GM21447 (cell line): ENCODE measurements around the gene FOLR2.
"Not testable (repeated sequence)": the region's sequence is repeated elsewhere in the genome, so short reads cannot be mapped to it uniquely, and the experiment has no call there.

Experiments used
- ATAC-seq: cut with Tn5 transposase; IDR thresholded peaks from one replicate; pipeline ENCODE4 v1.9.1; 2021; ENCODE audit not compliant: unreplicated experiment

The FOLR2 gene

DNA sequence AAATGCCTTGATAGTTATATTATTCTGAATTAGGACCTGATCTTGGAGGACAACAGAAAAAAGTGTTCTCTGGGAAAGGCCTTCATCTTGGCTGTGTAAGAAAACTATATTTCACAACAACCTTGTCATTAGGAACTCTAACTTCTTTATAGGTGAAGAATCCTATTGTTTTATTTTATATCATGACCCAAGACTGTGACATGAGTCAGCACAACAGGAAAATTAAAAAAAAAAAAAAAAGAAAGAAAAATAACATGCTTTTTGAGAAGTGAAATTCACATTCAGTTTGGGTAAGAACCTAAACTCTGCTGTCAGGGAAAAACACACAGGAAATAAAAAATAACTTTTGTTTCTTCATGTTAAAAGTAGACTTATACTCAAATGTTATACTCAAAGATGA is 11.7 kb upstream of the FOLR2 start:
- no peak for ATAC-seq

DNA sequence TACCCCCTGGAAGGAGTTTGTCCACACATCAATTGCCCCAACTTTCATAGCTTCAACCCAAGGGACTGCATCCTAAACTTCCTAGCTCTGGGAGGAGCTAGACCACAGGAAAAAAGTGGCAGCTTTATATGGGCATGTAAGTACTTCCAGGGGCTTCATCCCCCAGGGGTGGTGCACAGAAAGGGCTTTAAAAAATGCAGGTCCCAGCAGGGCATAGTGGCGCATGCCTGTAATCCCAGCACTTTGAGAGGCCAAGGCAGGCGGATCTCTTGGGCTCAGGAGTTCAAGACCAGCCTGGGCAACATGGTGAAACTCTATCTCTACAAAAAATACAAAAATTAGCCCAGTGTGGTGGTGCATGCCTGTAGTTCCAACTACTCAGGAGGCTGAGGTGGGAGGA is 9.8 kb upstream of the FOLR2 start:
- ATAC-seq = not testable (repeated sequence)

DNA sequence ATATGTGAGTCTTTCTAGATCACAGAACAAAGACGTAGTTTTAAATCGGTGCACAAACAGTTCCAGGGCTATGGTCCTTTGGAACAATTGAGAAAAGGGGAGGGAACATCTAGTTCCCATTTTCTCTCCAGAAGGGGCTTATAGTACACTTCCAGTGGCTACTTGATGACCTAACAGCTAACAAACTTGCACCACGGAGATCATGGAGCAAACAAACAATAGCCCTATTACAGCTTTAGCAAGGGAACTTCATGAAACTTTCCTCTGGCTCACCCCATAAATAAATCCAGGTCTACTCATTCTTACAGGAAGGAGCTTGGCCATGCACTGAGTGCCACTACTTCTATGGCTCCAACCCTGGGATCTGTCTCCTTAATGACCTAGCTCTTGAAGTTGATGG is 8.3 kb upstream of the FOLR2 start:
- no peak for ATAC-seq

DNA sequence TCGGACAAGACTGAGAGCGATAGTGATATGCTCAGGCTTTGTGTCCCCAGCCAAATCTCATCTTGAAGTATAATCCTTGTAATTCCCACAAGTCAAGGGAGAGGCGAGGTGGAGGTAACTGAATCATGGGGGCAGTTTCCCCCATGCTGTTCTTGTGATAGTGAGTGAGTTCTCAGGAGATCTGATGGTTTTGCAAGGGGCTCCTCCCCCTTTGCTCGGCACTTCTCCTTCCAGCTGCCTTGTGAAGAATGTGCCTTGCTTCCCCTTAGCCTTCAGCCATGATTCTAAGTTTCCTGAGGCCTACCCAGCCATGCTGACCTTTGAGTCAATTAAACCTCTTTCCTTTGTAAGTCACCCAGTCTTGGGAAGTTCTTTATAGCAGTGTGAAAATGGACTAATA is 7.5 kb upstream of the FOLR2 start:
- ATAC-seq = no peak

DNA sequence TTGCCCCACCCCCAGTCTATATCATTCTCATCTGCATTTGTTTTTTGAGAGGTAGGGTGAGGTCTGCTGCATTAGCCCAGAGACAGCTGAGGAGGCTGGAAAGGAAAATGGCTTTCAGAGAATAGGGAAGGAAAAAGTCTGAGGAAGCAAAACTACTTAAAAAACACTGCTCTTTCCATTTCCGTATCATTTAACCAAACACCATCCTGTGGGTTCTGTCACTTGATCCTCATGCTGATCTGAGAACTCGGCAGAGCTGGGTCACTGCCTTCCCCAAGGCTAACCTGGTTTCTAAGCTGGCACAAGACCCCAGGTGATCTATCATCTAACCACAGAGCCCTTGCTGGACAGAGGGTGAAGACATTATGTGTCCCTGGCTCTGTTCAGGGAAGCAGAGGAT is 1.2 kb downstream of the FOLR2 start:
- ATAC-seq = no peak

DNA sequence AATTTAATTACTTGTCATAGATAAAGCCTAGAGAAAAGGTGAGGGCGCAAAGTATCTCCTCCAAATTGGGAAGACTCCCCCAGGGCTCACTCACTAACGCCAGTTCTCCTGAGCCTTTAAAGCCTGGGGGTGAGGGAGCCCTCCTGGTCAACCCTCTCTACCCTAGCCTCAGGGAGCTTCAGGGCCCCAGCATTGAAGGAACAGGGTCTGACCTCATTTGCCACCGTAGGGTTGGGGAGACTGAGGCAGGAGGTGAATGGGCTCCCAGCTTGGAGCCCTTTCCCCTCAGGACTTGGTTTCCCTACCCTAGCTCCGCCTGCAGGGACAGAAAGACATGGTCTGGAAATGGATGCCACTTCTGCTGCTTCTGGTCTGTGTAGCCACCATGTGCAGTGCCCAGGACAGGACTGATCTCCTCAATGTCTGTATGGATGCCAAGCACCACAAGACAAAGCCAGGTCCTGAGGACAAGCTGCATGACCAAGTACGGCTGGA is 1.7 kb downstream of the FOLR2 start:
- no peak for ATAC-seq

DNA sequence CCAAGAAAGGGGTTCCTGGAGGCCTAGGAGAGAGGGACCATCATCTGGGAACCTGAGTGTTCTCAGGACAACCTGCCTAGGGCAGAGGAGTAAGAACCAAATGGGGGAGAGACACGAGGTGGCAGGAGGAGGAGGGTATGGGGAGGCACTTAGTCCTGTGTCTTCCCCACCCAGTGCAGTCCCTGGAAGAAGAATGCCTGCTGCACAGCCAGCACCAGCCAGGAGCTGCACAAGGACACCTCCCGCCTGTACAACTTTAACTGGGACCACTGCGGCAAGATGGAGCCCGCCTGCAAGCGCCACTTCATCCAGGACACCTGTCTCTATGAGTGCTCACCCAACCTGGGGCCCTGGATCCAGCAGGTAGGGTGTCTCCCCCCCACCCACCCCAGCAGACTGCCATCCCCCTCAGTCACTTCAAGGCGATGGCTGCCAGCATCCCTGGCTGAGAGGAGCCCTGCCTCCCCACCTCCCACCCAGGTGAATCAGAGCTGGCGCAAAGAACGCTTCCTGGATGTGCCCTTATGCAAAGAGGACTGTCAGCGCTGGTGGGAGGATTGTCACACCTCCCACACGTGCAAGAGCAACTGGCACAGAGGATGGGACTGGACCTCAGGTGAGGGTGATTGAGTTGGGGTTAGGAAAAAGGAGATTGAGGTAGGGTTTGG is 4.2 kb downstream of the FOLR2 start:
- ATAC-seq = no peak

DNA sequence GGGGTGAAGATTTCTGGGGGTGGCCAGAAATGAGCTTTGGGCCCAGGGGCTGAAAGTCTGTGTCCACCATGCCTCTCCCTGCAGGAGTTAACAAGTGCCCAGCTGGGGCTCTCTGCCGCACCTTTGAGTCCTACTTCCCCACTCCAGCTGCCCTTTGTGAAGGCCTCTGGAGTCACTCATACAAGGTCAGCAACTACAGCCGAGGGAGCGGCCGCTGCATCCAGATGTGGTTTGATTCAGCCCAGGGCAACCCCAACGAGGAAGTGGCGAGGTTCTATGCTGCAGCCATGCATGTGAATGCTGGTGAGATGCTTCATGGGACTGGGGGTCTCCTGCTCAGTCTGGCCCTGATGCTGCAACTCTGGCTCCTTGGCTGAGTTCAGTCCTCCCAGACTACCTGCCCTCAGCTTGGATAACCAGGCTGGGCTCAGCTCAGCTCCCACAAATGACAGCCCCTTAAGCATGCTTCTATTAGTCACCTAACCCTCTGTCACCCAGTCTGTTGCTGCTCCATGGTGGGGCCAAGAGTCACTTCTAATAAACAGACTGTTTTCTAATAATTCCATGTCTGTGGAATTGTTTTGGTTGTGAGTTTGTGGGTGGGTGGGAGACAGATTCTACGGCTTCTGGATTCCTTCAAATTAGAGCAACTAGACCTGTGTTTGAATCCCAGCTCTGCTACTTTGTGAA is 4.9 kb downstream of the FOLR2 start:
- ATAC-seq = no peak

DNA sequence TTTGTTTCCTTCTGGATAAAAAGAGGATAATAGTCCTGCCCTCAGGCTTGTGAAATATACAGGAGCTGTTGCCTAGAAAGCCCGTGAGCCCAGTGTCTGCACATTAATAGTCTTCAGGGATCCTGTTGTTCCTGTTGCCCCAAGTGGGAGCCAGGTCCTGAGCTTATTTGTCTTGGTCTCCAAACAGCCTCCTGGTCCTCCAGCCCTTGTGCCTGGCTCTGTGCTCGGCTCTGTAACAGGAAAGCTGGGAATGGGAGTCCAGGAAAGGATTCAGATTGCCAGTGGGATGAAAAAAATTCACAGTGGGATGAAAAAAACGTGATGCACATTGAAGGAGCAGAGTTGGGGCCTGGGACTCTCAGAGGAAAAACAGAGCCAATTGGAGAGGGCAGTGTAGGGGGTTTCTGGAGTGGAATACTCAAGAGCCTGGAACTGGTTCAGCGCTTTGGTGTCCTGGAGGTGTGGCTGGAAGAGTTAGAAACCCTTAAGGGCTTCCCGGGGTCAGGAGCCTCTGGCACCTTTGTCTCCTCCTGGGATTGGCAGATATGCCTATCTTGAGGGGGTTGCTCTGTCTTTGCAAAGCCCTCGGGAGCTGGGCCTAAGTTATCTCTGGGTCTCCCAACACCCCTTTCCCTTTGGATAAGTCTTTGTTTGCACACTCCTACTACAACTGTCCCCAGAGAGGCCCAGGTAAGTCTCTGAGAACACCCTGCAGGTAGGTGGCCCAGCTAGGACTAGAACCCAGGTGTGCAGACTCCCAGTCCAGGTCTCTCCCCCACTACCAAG is 5.7 kb downstream of the FOLR2 start:
- ATAC-seq = no peak

DNA sequence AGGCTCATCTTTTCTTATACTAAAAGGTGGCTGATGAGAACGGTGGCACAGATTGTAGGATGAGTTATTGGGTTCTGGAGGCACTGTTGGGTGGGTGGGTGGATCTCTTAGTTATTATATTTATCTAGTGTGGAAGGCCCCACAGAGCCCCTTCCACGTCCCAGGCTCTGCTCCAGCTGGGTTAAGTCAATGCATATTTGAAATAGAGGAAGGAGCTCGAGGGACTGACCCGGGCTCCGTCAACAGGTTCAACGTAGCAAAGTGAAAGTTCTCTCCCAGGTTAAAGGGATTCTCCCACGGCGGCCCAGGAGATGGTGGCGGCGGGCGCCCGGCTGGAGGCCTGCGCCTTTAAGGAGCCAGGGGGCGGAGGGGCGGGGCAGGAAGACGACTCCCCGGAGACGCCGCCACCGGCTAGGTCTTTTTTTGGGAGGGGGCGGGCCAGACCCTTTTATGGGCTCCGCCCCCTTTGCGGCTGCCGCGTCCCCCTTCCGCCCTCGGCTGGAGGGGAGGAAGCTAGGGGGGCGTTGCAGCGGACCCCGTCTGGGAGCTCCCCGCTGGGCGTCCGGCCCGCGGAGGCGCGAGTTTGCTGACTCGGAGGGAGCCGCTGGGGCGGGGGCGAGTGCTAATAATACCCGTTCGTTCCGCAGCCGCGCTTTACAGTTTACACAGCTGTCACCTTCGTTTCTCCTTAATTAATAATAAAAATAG is 6.5 kb downstream of the FOLR2 start:
- ATAC-seq = peak; percentile 61

DNA sequence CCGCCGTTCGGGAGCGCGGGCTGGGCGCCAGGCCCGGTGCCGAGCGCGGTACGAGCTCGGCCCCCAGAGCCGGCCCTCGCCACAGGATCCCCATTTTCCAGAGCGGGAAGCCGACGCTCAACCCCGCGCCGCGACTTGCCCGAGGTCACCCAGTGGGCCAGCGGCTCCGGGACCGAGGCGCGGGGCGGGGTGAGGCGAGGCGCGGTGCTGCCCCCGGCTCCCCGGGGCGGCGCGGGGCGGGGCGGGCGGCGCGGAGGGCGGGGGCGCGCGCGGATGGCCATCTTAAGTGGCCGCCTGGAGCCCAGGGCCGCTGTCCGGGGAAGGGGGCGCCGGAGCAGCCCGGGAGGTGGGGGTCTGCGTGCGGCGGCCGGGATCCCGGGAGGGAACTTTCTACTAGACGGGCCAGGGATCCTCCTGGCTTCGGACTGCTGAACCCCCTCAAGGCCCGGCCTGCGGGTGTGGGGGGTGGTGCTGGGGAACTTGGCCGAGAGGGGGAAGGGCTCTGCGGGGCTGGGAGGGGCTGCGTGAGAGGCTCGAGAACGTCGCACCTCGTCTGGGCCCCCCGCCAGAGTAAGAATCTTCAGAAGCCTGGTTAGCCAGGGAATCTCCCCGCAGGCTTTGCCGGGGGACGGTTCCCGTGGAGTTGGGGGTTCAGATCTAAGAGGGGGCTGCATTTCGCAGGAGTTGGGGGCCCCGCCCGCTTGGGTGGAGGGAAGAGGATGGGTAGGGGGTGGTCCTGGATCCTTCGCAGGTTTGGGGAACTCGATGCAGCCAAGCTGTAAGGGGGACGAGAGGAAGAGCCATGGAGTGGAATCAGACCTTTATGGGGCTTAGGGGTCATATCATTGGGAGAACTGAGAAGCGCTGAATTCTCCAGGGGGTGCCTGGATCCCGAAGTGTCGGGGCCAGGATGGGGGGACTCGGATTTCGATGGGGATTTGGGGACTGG is 7.3 kb downstream of the FOLR2 start:
- ATAC-seq = peak; percentile 41

DNA sequence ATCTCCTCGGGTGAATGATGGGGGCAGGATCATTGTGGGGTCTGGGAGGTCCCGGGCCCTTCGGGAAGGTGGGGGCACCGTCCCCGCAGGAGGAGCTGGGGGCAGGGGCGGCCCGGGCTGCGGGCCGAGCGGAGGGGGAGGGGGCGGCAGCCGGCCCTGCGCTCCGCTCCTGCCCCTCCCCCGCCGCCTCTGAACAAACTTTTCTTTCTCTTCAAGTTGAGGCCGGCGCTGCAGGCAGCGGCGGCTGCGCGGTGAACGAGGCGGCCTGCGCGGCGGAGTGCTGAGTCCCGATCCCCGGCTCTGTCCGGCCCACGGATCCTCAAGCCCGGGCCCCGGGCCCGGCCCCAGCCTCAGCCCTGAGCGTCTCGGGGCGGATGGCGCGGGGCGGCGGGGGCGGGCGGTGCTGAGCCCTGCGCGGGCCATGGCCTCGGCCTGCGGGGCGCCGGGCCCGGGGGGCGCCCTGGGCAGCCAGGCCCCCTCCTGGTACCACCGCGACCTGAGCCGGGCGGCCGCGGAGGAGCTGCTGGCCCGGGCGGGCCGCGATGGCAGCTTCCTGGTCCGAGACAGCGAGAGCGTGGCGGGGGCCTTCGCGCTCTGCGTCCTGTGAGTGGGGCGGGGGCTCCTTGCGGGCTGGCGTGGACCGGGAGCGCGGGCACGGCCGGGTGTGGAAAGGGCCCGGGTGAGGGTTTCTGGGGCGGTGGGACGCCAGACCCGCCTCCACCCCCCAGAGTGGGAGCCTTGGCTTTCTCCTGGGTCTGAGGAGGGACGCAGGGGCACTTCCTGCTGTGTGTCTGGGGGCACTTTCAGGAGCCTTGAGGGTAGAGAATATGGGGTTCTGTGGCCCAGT is 8.2 kb downstream of the FOLR2 start, which contains the start of gene INPPL1:
Gene INPPL1 (plus strand): TSS at position 204 of the 847 bp plus-strand sequence. CDS start 218 bp downstream, at position 422.
- ATAC-seq = no peak

DNA sequence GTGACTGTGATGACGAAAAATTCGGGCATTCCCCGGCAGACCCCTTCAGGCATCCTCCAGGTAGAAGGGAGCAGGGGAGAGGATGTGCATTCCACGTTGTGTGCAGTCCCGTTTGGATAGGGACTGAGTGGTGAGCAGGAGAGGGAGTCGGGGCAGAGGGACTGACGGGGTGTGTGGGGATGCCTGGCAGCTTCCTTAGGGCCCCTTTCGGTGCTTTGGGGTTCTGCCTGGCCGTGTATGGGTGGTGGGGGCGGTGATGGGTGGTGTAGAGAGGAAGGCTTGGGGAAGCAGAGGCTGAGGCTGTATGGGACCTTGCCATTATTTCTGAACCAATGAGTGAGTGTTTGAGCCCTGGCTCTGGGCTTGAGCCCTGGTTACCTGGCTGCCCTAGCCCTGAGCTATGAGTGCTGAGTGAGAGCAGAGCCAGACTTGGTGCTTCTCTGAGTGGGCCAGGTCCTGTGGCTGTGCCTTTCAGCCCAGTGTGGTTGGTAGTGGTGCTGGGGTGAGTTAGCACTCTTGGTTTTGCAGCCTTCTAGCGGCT is 8.9 kb downstream of the FOLR2 start:
- ATAC-seq = no peak

DNA sequence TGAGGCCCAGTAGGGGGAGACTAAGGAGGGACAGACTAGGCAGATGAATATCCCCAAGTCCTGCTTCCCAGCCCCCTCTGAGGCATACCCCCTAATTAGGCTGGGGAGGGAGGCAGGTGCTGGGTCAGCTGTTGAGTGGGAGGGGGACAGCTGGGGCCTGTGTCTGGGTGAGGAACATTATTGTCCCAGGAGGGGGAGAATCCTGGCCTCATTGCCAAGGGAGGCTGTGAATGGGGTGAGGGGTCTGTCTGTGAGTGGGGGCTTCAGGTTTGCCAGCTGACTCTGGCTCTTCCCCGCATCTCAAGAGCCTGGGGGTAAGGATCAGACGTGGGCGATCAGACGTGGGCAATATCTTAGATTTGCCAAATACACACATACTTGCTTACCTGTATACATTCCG is 10.1 kb downstream of the FOLR2 start:
- ATAC-seq = no peak

DNA sequence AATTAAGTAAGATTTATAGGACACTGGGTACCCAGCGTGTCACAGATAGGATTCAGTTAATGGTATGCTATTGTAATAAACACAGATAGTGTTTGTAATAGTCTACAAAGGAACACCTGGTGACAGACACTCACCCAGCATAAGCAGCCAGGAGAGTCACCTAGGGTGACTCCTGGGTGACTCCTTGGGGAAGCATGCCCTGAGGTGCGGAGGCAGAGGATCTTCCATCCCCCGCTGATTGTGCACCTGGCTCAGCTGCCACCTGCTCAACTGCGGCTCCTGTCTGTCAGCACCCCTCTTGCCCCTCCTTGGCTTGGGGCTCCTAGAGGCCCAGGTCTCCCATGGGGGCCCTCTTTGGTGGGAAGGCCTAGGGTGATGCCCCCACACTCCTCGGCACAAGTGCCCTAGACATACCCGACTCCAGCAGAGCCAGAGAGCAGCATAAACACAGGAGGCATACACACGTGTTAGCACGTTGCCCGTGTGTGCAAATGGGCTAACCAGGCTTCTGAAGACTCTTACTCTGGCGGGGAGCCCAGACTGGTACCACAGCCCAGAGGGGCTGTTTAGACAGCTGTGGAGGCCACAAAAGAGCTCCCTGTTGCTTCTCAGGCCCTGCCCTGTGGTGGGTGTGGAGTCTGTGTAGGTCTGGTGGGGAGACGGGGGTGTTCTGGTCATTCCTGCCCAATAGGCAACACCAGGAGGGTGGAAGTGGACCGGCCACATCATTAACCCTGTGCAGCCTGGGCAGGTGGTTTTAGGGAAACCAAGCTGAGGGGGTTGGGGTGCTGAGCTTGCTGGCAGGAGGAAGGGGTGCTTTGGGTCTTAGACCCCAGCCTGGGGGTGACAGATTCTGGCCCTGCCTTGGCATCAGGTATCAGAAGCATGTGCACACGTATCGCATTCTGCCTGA is 11.0 kb downstream of the FOLR2 start:
- ATAC-seq = no peak

DNA sequence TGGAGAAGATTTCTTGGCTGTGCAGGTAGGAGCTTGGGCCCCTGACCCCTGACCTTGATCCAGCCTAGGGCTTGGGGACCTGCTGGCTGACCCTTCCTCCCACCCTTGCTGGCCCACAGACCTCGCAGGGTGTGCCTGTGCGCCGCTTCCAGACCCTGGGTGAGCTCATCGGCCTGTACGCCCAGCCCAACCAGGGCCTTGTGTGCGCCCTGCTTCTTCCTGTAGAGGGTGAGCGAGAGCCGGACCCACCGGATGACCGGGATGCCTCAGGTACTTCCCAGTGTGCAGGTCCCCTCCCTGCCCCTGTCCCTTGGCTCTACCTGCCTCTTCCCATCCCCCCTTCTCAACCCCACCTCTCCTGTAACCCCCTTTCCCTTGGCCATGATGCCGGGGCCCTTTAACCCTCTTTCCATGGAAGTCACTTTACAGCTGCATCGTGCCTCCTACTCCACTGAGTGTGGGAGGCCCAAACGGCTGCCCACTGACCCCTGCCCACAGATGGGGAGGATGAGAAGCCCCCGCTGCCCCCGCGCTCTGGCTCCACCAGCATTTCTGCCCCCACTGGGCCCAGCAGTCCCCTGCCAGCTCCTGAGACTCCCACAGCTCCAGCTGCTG is 11.7 kb downstream of the FOLR2 start:
- no peak for ATAC-seq

DNA sequence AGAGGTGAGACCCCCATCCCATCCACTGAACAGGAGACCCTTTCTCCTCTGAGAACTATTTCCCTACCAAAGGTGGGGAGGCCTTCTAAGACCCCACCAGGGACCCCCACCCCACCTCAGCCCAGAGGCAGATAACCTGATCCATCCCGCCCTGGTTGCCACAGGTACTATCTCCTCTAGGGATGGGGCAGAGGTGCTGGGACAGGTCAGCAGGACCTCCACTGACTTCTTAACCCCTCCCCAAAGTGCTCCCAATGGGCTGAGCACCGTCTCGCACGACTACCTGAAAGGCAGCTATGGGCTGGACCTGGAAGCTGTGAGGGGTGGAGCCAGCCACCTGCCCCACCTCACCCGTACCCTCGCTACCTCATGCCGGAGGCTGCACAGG is 12.2 kb downstream of the FOLR2 start:
- ATAC-seq = no peak
